Articular chondrocyte of knee joint (primary cell): Measurements from ENCODE around the gene HNRNPA1. TPM values are rescaled to one million over a fixed set of nuclear protein-coding genes. Genes with fewer than 3 reads are reported as not detected.

Experiments
- small RNA-seq: library from RNA; depleted of rRNA; stranded (forward); fragments of <200 nt; gene quantifications from one replicate; pipeline ENCODE3, GENCODE V24; 2012
- total RNA-seq: library from RNA; depleted of rRNA; stranded (reverse); fragments of >200 nt; gene quantifications from 2 replicates; pipeline ENCODE4 v1.2.3, GENCODE V29; 2012

HNRNPA1 gene
- total RNA-seq, result 517 and 660 TPM in 2 replicates

GRCh38 chr12:54280468-54281260 is at the start of gene HNRNPA1:
HNRNPA1 (plus strand) TSS chr12:54280726; CDS start chr12:54280808, 82 bp downstream.

GRCh38 chr12:54279632-54280467 is 676 bp upstream of the HNRNPA1 start, which contains the start of gene CBX5:
CBX5 (minus strand) TSS chr12:54280122; CDS start chr12:54257650, 22,472 bp downstream.

GRCh38 chr12:54300732-54301427 is 20.4 kb downstream of the HNRNPA1 start, which contains the start of gene NFE2:
NFE2 (minus strand) TSS chr12:54301015; CDS start chr12:54295248, 5,767 bp downstream.

GRCh38 chr12:54324617-54325441 is 44.3 kb downstream of the HNRNPA1 start, which contains the start of gene COPZ1:
COPZ1 (plus strand) TSS chr12:54325131; CDS start chr12:54325164, 33 bp downstream.

Small RNAs within 50 kb of the gene (small RNA-seq; reads per million reads assigned to genes)
- gene RN7SL390P (not detected), gene RNU6-950P (not detected)

Other genes starting within 250 kb of the HNRNPA1 start
- 1.7 and 3.3 TPM in 2 replicates for gene HOXC5, start 247.7 kb upstream of the HNRNPA1 start, total RNA-seq
- gene HOXC4, start 226.9 kb upstream of the HNRNPA1 start, total RNA-seq, result 2.2 and 4.6 TPM in 2 replicates
- gene SMUG1, start 91.7 kb upstream of the HNRNPA1 start, total RNA-seq, result 22.6 and 24.5 TPM in 2 replicates
- 67.9 and 72.2 TPM in 2 replicates for gene CBX5, start 604 bp upstream of the HNRNPA1 start, total RNA-seq
- gene NFE2, start 20.3 kb downstream of the HNRNPA1 start, total RNA-seq, result 0.43 and 0.65 TPM in 2 replicates
- 126 and 145 TPM in 2 replicates for gene COPZ1, start 44.4 kb downstream of the HNRNPA1 start, total RNA-seq
- under 0.01 and 0.13 TPM in 2 replicates for gene GPR84, start 83.8 kb downstream of the HNRNPA1 start, total RNA-seq
- 2.9 and 3.6 TPM in 2 replicates for gene ZNF385A, start 104.0 kb downstream of the HNRNPA1 start, total RNA-seq
- gene ITGA5, start 138.5 kb downstream of the HNRNPA1 start, total RNA-seq, result 294 and 310 TPM in 2 replicates
- gene GTSF1, start 192.9 kb downstream of the HNRNPA1 start, total RNA-seq, result not detected in 2 replicates
- 0.11 and 0.26 TPM in 2 replicates for gene NCKAP1L, start 217.0 kb downstream of the HNRNPA1 start, total RNA-seq